Measurements from ENCODE around the gene TSG101. TPM values are rescaled to one million over a fixed set of nuclear protein-coding genes. Genes with fewer than 3 reads are reported as not detected.

Gene TSG101, protein sequence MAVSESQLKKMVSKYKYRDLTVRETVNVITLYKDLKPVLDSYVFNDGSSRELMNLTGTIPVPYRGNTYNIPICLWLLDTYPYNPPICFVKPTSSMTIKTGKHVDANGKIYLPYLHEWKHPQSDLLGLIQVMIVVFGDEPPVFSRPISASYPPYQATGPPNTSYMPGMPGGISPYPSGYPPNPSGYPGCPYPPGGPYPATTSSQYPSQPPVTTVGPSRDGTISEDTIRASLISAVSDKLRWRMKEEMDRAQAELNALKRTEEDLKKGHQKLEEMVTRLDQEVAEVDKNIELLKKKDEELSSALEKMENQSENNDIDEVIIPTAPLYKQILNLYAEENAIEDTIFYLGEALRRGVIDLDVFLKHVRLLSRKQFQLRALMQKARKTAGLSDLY
- total RNA-seq, result 78.6 and 136 TPM in 2 replicates
- 105 and 113 TPM in 2 replicates for polyA plus RNA-seq

DNA sequence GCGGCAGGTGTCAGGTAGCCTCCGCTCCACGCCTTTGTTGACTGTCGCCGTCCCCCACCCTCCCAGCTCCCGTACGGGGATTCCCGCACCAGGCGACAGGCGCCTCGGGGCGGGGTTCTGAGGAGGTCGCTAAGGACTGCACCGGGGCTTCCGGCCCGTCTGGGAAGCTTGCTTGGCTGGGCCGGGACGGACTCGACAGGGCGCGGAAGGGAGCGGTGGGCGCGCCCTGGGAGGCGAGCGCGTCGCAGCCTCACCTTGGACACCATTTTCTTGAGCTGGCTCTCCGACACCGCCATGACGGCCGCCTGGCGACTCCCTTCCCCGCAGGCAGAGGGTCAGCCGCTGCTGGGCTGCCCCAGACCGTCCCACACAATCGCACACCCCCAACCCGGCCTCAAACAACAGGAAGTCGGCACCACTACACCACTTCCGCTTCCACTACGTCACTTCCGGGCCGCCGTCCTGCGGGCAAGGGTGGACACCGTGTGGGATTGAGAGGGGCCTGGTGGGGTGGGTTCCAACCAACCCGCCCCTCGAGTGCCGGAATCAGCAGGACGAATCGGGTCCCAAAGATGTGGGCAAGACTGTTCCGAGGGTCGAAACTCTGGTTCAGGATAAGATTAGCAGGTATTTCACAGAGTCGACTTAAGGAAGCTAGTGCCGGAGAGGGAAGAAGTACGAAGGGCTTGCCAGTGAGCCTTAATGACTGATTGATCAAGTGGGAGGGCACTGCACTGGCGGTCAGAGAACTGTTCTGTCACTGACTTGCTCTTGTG is at the start of gene TSG101:
Gene TSG101, minus strand, starts transcription at position 422 of the 776 bp plus-strand sequence. Its CDS starts 126 bp downstream, at position 296.
- no peak for TF ChIP-seq EZH2phosphoT487 (IDR thresholded peaks at IDR 0.05; ENCODE audit: low read depth, severe bottlenecking, unreplicated experiment)
- no peak for TF ChIP-seq EZH2 (IDR thresholded peaks at IDR 0.05; ENCODE audit: borderline replicate concordance)
- TF ChIP-seq, protein P1, sequence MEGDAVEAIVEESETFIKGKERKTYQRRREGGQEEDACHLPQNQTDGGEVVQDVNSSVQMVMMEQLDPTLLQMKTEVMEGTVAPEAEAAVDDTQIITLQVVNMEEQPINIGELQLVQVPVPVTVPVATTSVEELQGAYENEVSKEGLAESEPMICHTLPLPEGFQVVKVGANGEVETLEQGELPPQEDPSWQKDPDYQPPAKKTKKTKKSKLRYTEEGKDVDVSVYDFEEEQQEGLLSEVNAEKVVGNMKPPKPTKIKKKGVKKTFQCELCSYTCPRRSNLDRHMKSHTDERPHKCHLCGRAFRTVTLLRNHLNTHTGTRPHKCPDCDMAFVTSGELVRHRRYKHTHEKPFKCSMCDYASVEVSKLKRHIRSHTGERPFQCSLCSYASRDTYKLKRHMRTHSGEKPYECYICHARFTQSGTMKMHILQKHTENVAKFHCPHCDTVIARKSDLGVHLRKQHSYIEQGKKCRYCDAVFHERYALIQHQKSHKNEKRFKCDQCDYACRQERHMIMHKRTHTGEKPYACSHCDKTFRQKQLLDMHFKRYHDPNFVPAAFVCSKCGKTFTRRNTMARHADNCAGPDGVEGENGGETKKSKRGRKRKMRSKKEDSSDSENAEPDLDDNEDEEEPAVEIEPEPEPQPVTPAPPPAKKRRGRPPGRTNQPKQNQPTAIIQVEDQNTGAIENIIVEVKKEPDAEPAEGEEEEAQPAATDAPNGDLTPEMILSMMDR (IDR thresholded peaks at IDR 0.05; ENCODE audit: poor library complexity), result no peak
- Histone ChIP-seq H3K9me2 (replicated peaks; ENCODE audit: insufficient read depth) (no peaks in the 10 kb centered on the region), H3K4me3 (peak within 1 kb of the TSS; percentile 77), H3K4me1 (ENCODE audit: insufficient read depth) (peaks cover 21% of the 10 kb centered on the region), H3K4me2 (peak within 1 kb of the TSS; percentile 85), H4K20me1 (ENCODE audit: insufficient read depth, poor library complexity, severe bottlenecking) (peaks cover 12% of the 10 kb centered on the region), H2AFZ (peak within 1 kb of the TSS; percentile 76), H3K27me3 (no peaks in the 10 kb centered on the region), H3K79me2 (peaks cover 62% of the 10 kb centered on the region), H3K27ac (peak within 1 kb of the TSS; percentile 97), H3K36me3 (replicated peaks; ENCODE audit: insufficient read depth, low read depth) (no peaks in the 10 kb centered on the region), H3K9me3 (ENCODE audit: low read depth) (no peaks in the 10 kb centered on the region)
- WGBS (ENCODE audit: low lambda C conversion rate, missing lambda C conversion rate), result under 1% methylated on average over 39 of the region's 57 CpGs
- DNase-seq (ENCODE audit: low spot score), result peak; percentile 95

DNA sequence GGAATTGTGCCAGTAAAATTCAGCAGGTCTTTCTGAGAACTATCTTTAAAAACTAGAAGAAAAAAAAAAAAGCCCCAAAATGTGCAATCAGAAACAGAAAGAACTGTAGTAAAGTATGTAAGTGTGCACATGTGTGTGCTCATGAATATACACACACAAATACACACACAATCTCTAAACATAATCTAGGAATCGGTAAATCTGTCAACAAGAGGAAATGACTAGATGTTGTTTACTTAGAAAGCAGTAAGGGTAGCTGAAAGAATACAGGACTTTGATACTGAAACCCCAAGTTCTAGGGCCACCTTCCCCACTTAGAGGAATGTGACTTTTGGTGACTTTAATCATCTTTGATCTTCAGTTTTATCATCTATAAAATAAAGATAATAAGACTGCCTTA is 48.6 kb upstream of the TSG101 start:
- Histone ChIP-seq H3K4me1 (ENCODE audit: insufficient read depth) (no peaks in the 10 kb centered on the region), H3K36me3 (replicated peaks; ENCODE audit: insufficient read depth, low read depth) (no peaks in the 10 kb centered on the region), H3K9me3 (ENCODE audit: low read depth) (no peaks in the 10 kb centered on the region), H3K9me2 (replicated peaks; ENCODE audit: insufficient read depth) (no peaks in the 10 kb centered on the region), H4K20me1 (ENCODE audit: insufficient read depth, poor library complexity, severe bottlenecking) (no peaks in the 10 kb centered on the region), H3K4me3 (no peak overlapping the region), H3K27me3 (no peaks in the 10 kb centered on the region), H3K27ac (no peak overlapping the region), H2AFZ (no peak overlapping the region), H3K79me2 (no peaks in the 10 kb centered on the region), H3K4me2 (no peak overlapping the region)
- no peak for DNase-seq (ENCODE audit: low spot score)
- WGBS (ENCODE audit: low lambda C conversion rate, missing lambda C conversion rate), result 77% methylated on average over 1 of the region's 1 CpG
- no peak for TF ChIP-seq EZH2 (IDR thresholded peaks at IDR 0.05; ENCODE audit: borderline replicate concordance)
- no peak for TF ChIP-seq EZH2phosphoT487 (IDR thresholded peaks at IDR 0.05; ENCODE audit: low read depth, severe bottlenecking, unreplicated experiment)

DNA sequence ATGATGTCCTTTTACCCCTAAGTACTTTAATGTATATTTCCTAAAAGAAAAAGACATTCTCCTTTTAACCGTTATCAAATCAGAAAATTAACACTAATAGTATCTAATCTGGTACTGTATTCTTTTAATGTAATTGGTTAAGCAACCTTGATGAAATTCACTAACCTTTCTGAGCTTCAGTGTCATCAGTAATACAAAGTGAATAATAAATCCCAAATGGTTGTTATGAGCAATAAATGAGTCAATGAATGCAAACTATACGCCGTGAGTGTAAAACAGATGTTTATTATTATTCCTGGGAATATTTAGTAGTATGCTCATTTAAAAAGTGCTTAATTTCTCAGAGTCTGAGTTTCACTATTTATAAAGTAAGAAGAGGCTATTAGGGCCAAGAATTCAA is 40.3 kb upstream of the TSG101 start:
- H3K36me3 ChIP-seq (replicated peaks; ENCODE audit: insufficient read depth, low read depth), result no peaks in the 10 kb centered on the region
- TF ChIP-seq, protein P1 (IDR thresholded peaks at IDR 0.05; ENCODE audit: poor library complexity), result no peak
- TF ChIP-seq EZH2 (IDR thresholded peaks at IDR 0.05; ENCODE audit: borderline replicate concordance) (no peak), EZH2phosphoT487 (IDR thresholded peaks at IDR 0.05; ENCODE audit: low read depth, severe bottlenecking, unreplicated experiment) (no peak)
- no peaks in the 10 kb centered on the region for H3K4me1 ChIP-seq (ENCODE audit: insufficient read depth)
- no peaks in the 10 kb centered on the region for H3K27me3 ChIP-seq
- H3K27ac ChIP-seq, result no peak overlapping the region
- no peak overlapping the region for H2AFZ ChIP-seq
- H4K20me1 ChIP-seq (ENCODE audit: insufficient read depth, poor library complexity, severe bottlenecking), result no peaks in the 10 kb centered on the region
- no peaks in the 10 kb centered on the region for H3K9me2 ChIP-seq (replicated peaks; ENCODE audit: insufficient read depth)
- no peak overlapping the region for H3K4me2 ChIP-seq
- no peaks in the 10 kb centered on the region for H3K79me2 ChIP-seq
- DNase-seq (ENCODE audit: low spot score), result no peak
- H3K9me3 ChIP-seq (ENCODE audit: low read depth), result no peaks in the 10 kb centered on the region
- 89% methylated on average over 3 of the region's 3 CpGs for WGBS (ENCODE audit: low lambda C conversion rate, missing lambda C conversion rate)
- no peak overlapping the region for H3K4me3 ChIP-seq

DNA sequence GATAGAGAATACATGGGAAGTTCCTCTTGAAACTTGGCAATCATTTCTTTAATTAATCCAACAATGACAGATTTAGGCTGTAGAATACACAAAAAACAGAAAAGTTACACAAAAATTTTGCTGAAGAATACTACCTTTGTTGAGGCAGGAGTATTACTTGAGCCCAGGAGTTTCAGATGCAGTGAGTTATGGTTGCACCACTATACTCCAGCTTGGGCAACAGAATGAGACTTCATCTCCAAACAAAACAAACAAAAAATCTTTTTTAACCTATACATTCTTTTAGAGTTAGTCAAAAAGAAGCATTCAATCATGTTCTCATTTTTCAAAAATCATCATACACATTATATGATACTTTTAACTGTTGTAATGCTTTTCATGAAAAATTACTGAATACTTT is 39.7 kb upstream of the TSG101 start:
- no peak overlapping the region for H3K4me2 ChIP-seq
- H3K27ac ChIP-seq, result no peak overlapping the region
- no peaks in the 10 kb centered on the region for H3K36me3 ChIP-seq (replicated peaks; ENCODE audit: insufficient read depth, low read depth)
- no peaks in the 10 kb centered on the region for H3K79me2 ChIP-seq
- H2AFZ ChIP-seq, result no peak overlapping the region
- no peaks in the 10 kb centered on the region for H3K9me3 ChIP-seq (ENCODE audit: low read depth)
- no peaks in the 10 kb centered on the region for H3K4me1 ChIP-seq (ENCODE audit: insufficient read depth)
- no peaks in the 10 kb centered on the region for H4K20me1 ChIP-seq (ENCODE audit: insufficient read depth, poor library complexity, severe bottlenecking)
- no peaks in the 10 kb centered on the region for H3K27me3 ChIP-seq
- no peak for DNase-seq (ENCODE audit: low spot score)
- H3K9me2 ChIP-seq (replicated peaks; ENCODE audit: insufficient read depth), result no peaks in the 10 kb centered on the region
- H3K4me3 ChIP-seq, result no peak overlapping the region
- no peak for TF ChIP-seq EZH2phosphoT487 (IDR thresholded peaks at IDR 0.05; ENCODE audit: low read depth, severe bottlenecking, unreplicated experiment)
- TF ChIP-seq, protein P1 (IDR thresholded peaks at IDR 0.05; ENCODE audit: poor library complexity), result no peak
- no peak for TF ChIP-seq EZH2 (IDR thresholded peaks at IDR 0.05; ENCODE audit: borderline replicate concordance)
